SK-N-SH (cell line): ENCODE data around the gene ZBTB7A. TPM values are rescaled to one million over a fixed set of nuclear protein-coding genes. Genes with fewer than 3 reads are reported as not detected.

Experiments used
- CTCF ChIA-PET: fragments of 300-600, 350-600 bp; formaldehyde crosslinking; extraction: SDS; loops from one replicate; lab custom pipeline; 2021; lab: Yijun Ruan, JAX
- POLR2A ChIA-PET: fragments of 350-600 bp; sonication (Branson Sonifier 250); formaldehyde crosslinking; extraction: SDS; loops from one replicate; lab custom pipeline; 2020; ENCODE audit warnings: antibody characterized with exemption, inconsistent platforms; lab: Yijun Ruan, JAX
- DNase-seq: peaks from one replicate; pipeline ENCODE4 v3.0.0; 2012
- H2AFZ ChIP-seq: fragments of 200-600 bp; sonication (generic); 2 replicates; pipeline ENCODE4 v1.8.1; 2016; ENCODE audit warnings: antibody characterized with exemption, mild to moderate bottlenecking, low read depth
- H3F3A ChIP-seq: fragments of 200-600 bp; sonication (generic); replicated peaks from 2 replicates; pipeline ENCODE3; 2016; ENCODE audit warnings: antibody characterized with exemption, mild to moderate bottlenecking; ENCODE audit not compliant: insufficient read depth
- H3K27ac ChIP-seq, 2 experiments: fragments of 200-500 bp in 1 of 2; fragments of 200-600 bp in 1 of 2; sonication (Bioruptor generic) in 1 of 2; sonication (generic), shearing (Covaris generic) in 1 of 2; 2 replicates each; pipeline versions ENCODE4 v1.5.1 to v1.6.1; 2014 to 2016; ENCODE audit warnings: low read depth in 2 of 2, inconsistent platforms in 1 of 2, low read length in 1 of 2, mild to moderate bottlenecking in 1 of 2, mixed read lengths in 1 of 2
- H3K27me3 ChIP-seq: fragments of 200-600 bp; sonication (generic), shearing (Covaris generic); 2 replicates; pipeline ENCODE4 v1.6.1; 2016; ENCODE audit warnings: mixed run types; ENCODE audit not compliant: insufficient read depth
- H3K36me3 ChIP-seq, 2 experiments: fragments of 200-500 bp in 1 of 2; fragments of 200-600 bp in 1 of 2; sonication (Bioruptor generic) in 1 of 2; sonication (generic) in 1 of 2; replicated peaks in 1 of 2; 2 replicates each; pipeline versions ENCODE3 to v1.5.1; 2014 to 2016; ENCODE audit warnings: low read length in 1 of 2, mild to moderate bottlenecking in 1 of 2; ENCODE audit not compliant: insufficient read depth in 2 of 2, control insufficient read depth in 1 of 2
- H3K4me1 ChIP-seq, 2 experiments: fragments of 200-500 bp in 1 of 2; fragments of 200-600 bp in 1 of 2; sonication (Bioruptor generic) in 1 of 2; sonication (generic), shearing (Covaris generic) in 1 of 2; 2 replicates each; pipeline versions ENCODE4 v1.5.1 to v1.6.1; 2014 to 2016; ENCODE audit warnings: low read depth in 1 of 2, low read length in 1 of 2, mixed run types in 1 of 2; ENCODE audit not compliant: insufficient read depth in 2 of 2, control insufficient read depth in 1 of 2
- H3K4me2 ChIP-seq: fragments of 200-600 bp; sonication (generic), shearing (Covaris generic); 2 replicates; pipeline ENCODE4 v1.6.1; 2017; ENCODE audit warnings: mixed run types
- H3K4me3 ChIP-seq, 2 experiments: fragments of 200-500 bp in 1 of 2; fragments of 200-600 bp in 1 of 2; sonication (Bioruptor generic) in 1 of 2; sonication (generic), shearing (Covaris generic) in 1 of 2; 2 replicates each; pipeline versions ENCODE4 v1.5.1 to v1.8.1; 2014 to 2016; ENCODE audit warnings: low read depth in 2 of 2, inconsistent platforms in 1 of 2, low read length in 1 of 2, mild to moderate bottlenecking in 1 of 2, mixed read lengths in 1 of 2, moderate library complexity in 1 of 2
- H3K79me2 ChIP-seq: fragments of 200-600 bp; sonication (generic); 2 replicates; pipeline ENCODE4 v1.8.1; 2017; ENCODE audit warnings: mild to moderate bottlenecking; ENCODE audit not compliant: insufficient read depth
- H3K9ac ChIP-seq: fragments of 200-600 bp; sonication (generic); 2 replicates; pipeline ENCODE4 v1.6.1; 2017; ENCODE audit warnings: mixed run types
- H3K9me2 ChIP-seq: fragments of 200-600 bp; sonication (generic); 2 replicates; pipeline ENCODE4 v1.6.1; 2017; ENCODE audit warnings: mixed run types
- H3K9me3 ChIP-seq: fragments of 200-600 bp; sonication (generic); 2 replicates; pipeline ENCODE4 v1.6.1; 2017; ENCODE audit warnings: mixed run types, mild to moderate bottlenecking, moderate library complexity
- H4K20me1 ChIP-seq: fragments of 200-600 bp; sonication (generic); 2 replicates; pipeline ENCODE4 v1.6.1; 2017; ENCODE audit warnings: mild to moderate bottlenecking, mixed run types; ENCODE audit not compliant: insufficient read depth
- CTCF ChIP-seq: fragments of 200-600 bp; sonication (generic); IDR thresholded peaks from 2 replicates; pipeline ENCODE4 v1.6.1; 2017; ENCODE audit warnings: antibody characterized with exemption, mild to moderate bottlenecking, moderate library complexity
- ELF1 ChIP-seq: IDR thresholded peaks from 2 replicates; pipeline ENCODE4 v1.4.0; 2012
- EZH2phosphoT487 ChIP-seq: fragments of 200-600 bp; sonication (generic); IDR thresholded peaks from 2 replicates; pipeline ENCODE4 v1.6.1; 2017; ENCODE audit warnings: low read depth, mixed run types, mild to moderate bottlenecking, antibody characterized with exemption, moderate library complexity, borderline replicate concordance
- FOXJ3 ChIP-seq: sonication (generic); formaldehyde crosslinking; IDR thresholded peaks from 2 replicates; pipeline ENCODE4 v1.5.1; 2020; ENCODE audit warnings: mild to moderate bottlenecking, missing genetic modification reagents
- IRF3 ChIP-seq: fragments of 150-350 bp; IDR thresholded peaks from 2 replicates; pipeline ENCODE4 v1.6.1; 2016; ENCODE audit warnings: mild to moderate bottlenecking, low read depth, low read length
- MAX ChIP-seq: IDR thresholded peaks from 2 replicates; pipeline ENCODE4 v1.4.0; 2012; ENCODE audit warnings: low read depth
- MEF2A ChIP-seq: IDR thresholded peaks from 2 replicates; pipeline ENCODE4 v1.4.0; 2012; ENCODE audit warnings: low read depth, borderline replicate concordance
- NFIC ChIP-seq: IDR thresholded peaks from 2 replicates; pipeline ENCODE4 v1.4.0; 2012; ENCODE audit warnings: borderline replicate concordance
- NRF1 ChIP-seq: IDR thresholded peaks from 2 replicates; pipeline ENCODE4 v1.6.1; 2012; ENCODE audit warnings: low read depth, mild to moderate bottlenecking, low read length
- POLR2AphosphoS5 ChIP-seq: IDR thresholded peaks from 2 replicates; pipeline ENCODE4 v1.6.1; 2012; ENCODE audit warnings: low read depth, low read length
- RAD21 ChIP-seq: IDR thresholded peaks from 2 replicates; pipeline ENCODE4 v1.6.1; 2012; ENCODE audit warnings: mild to moderate bottlenecking, low read length
- RCOR1 ChIP-seq: fragments of 150-350 bp; IDR thresholded peaks from 2 replicates; pipeline ENCODE4 v1.6.1; 2017; ENCODE audit warnings: antibody characterized with exemption, low read length
- REST ChIP-seq: IDR thresholded peaks from 2 replicates; pipeline ENCODE4 v1.6.1; 2012; ENCODE audit warnings: mild to moderate bottlenecking, low read depth, low read length, moderate library complexity
- TCF12 ChIP-seq: IDR thresholded peaks from 2 replicates; pipeline ENCODE4 v1.4.0; 2012
- TEAD4 ChIP-seq: IDR thresholded peaks from 2 replicates; pipeline ENCODE4 v1.4.0; 2012; ENCODE audit warnings: mild to moderate bottlenecking, borderline replicate concordance; ENCODE audit not compliant: insufficient read depth
- ZBTB33 ChIP-seq: IDR thresholded peaks from 2 replicates; pipeline ENCODE4 v1.4.0; 2012; ENCODE audit warnings: low read depth, borderline replicate concordance
- WGBS: methylation state at CpG from one replicate; pipeline ENCODE4 v1.1.6; 2017; ENCODE audit warnings: low lambda C conversion rate; 5-methylcytosine and 5-hydroxymethylcytosine counted together
- polyA plus RNA-seq, 3 experiments: library from polyadenylated mRNA; depleted of rRNA; stranded (reverse); fragments of >200 nt; gene quantifications; 2 replicates each; pipeline ENCODE4 v1.2.3, GENCODE V29; 2012

Gene ZBTB7A
- polyA plus RNA-seq, 1 of the 3 experiments (the other 2 are of a cell fraction), result 7.4 TPM

- ChIA-PET POLR2A (no interaction called here), CTCF (interaction anchor here (1.0 kb wide), 1 partner anchor 29 kb away, joined by 3 read pairs; no protein-coding TSS in a partner anchor)
- WGBS, result 94% methylated on average over 5 of the region's 15 CpGs
- peaks cover 0 to 30% of the 10 kb centered on the region in 2 experiments for H3K36me3 ChIP-seq
- TF ChIP-seq ELF1 (no peak), REST (no peak), NRF1 (no peak), IRF3 (no peak), ZBTB33 (no peak), POLR2AphosphoS5 (no peak), RCOR1 (no peak), FOXJ3 (CRISPR knock-in tag) (no peak), NFIC (no peak), MEF2A (no peak), TEAD4 (no peak), RAD21 (no peak), EZH2phosphoT487 (no peak), TCF12 (no peak), CTCF (no peak), MAX (no peak)
- no peak overlapping the region for H3K9ac ChIP-seq
- no peak overlapping the region for H3K4me2 ChIP-seq
- H3K27me3 ChIP-seq, result no peaks in the 10 kb centered on the region
- DNase-seq, result no peak
- H3K4me3 ChIP-seq, result no peak overlapping the region
- no peaks in the 10 kb centered on the region for H3F3A ChIP-seq
- H3K79me2 ChIP-seq, result peaks cover 81% of the 10 kb centered on the region
- no peak overlapping the region for H2AFZ ChIP-seq
- no peaks in the 10 kb centered on the region for H3K9me2 ChIP-seq
- H3K4me1 ChIP-seq, result peaks cover 0 to 32% of the 10 kb centered on the region in 2 experiments; a peak in 1 of 4 replicates
- H3K9me3 ChIP-seq, result no peaks in the 10 kb centered on the region
- H3K27ac ChIP-seq, result no peak overlapping the region
- H4K20me1 ChIP-seq, result peaks cover 74% of the 10 kb centered on the region
These were observed 49.6 kb downstream of the ZBTB7A start for GRCh38 chr19:4016903-4017638.
